ENCODE results near the gene AMER1. TPM values are rescaled to one million over a fixed set of nuclear protein-coding genes. Genes with fewer than 3 reads are reported as not detected.

The AMER1 gene
- polyA plus RNA-seq, 1 donor (not counting 4 experiments of a cell fraction or from before 2014, with no cell fraction given) = 1.3 TPM

GRCh38 chrX:64188901-64189300 lies 16.6 kb downstream of the AMER1 start:
- Histone ChIP-seq H3K4me1 (ENCODE audit: control insufficient read depth, extremely low read depth, insufficient read depth, low read length) (no peaks in the 10 kb centered on the region), H2AFZ (ENCODE audit: control insufficient read depth, low read length) (no peak overlapping the region), H3K4me3 (ENCODE audit: control insufficient read depth in 2 of 3, extremely low read depth in 1 of 3, insufficient read depth in 2 of 3, low read depth in 1 of 3, low read length in 3 of 3) (no peak overlapping the region), H3K27me3 (ENCODE audit: control insufficient read depth, extremely low read depth, insufficient read depth, low read length) (no peaks in the 10 kb centered on the region), H3K36me3 (ENCODE audit: control insufficient read depth in 2 of 2, extremely low read depth in 1 of 2, insufficient read depth in 2 of 2, low read length in 2 of 2) (peaks cover 0 to 1% of the 10 kb centered on the region in 2 experiments), H3K9me1 (ENCODE audit: control insufficient read depth, extremely low read depth, insufficient read depth, low read length) (no peaks in the 10 kb centered on the region), H3K9me3 (ENCODE audit: control insufficient read depth, low read depth, low read length) (no peaks in the 10 kb centered on the region), H3K9ac (ENCODE audit: control insufficient read depth, extremely low read depth, insufficient read depth, low read length) (no peak overlapping the region), H3K4me2 (ENCODE audit: control insufficient read depth, extremely low read depth, insufficient read depth, low read depth, low read length) (no peak overlapping the region), H3K27ac (ENCODE audit: control insufficient read depth, insufficient read depth, low read length) (no peak overlapping the region), H3K79me2 (ENCODE audit: control insufficient read depth, insufficient read depth, low read length) (no peaks in the 10 kb centered on the region), H4K20me1 (ENCODE audit: control insufficient read depth, extremely low read depth, insufficient read depth, low read length) (no peaks in the 10 kb centered on the region)
- FAIRE-seq (no peak), DNase-seq (ENCODE audit: low read depth, low spot score) (no peak)
- dilution Hi-C loops (cut with MboI; ENCODE audit: extremely low pct_ligation_motif_present, low sequenced_read_pairs) = no loop called here
- TF ChIP-seq, protein P1, sequence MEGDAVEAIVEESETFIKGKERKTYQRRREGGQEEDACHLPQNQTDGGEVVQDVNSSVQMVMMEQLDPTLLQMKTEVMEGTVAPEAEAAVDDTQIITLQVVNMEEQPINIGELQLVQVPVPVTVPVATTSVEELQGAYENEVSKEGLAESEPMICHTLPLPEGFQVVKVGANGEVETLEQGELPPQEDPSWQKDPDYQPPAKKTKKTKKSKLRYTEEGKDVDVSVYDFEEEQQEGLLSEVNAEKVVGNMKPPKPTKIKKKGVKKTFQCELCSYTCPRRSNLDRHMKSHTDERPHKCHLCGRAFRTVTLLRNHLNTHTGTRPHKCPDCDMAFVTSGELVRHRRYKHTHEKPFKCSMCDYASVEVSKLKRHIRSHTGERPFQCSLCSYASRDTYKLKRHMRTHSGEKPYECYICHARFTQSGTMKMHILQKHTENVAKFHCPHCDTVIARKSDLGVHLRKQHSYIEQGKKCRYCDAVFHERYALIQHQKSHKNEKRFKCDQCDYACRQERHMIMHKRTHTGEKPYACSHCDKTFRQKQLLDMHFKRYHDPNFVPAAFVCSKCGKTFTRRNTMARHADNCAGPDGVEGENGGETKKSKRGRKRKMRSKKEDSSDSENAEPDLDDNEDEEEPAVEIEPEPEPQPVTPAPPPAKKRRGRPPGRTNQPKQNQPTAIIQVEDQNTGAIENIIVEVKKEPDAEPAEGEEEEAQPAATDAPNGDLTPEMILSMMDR (optimal IDR thresholded peaks at IDR 0.05 in 1 of 3, IDR thresholded peaks at IDR 0.05 in 1 of 3, conservative IDR thresholded peaks at IDR 0.05 in 1 of 3; ENCODE audit: extremely low read depth in 1 of 3, insufficient read depth in 2 of 3, low read length in 3 of 3) = no peak
- TF ChIP-seq EZH2 (IDR thresholded peaks at IDR 0.05; ENCODE audit: low read length) = no peak

GRCh38 chrX:64187762-64188150 lies 17.8 kb downstream of the AMER1 start:
- dilution Hi-C loops (cut with MboI; ENCODE audit: extremely low pct_ligation_motif_present, low sequenced_read_pairs) = no loop called here

More at GRCh38 chrX:64187762-64188150, 17.8 kb downstream of the AMER1 start:
- Histone ChIP-seq H3K79me2 (ENCODE audit: control insufficient read depth, insufficient read depth, low read length) (no peaks in the 10 kb centered on the region), H3K4me1 (ENCODE audit: control insufficient read depth, extremely low read depth, insufficient read depth, low read length) (no peaks in the 10 kb centered on the region), H4K20me1 (ENCODE audit: control insufficient read depth, extremely low read depth, insufficient read depth, low read length) (no peaks in the 10 kb centered on the region), H3K4me2 (ENCODE audit: control insufficient read depth, extremely low read depth, insufficient read depth, low read depth, low read length) (no peak overlapping the region), H3K36me3 (ENCODE audit: control insufficient read depth in 2 of 2, extremely low read depth in 1 of 2, insufficient read depth in 2 of 2, low read length in 2 of 2) (peaks cover 0 to under 1% of the 10 kb centered on the region in 2 experiments), H3K9me1 (ENCODE audit: control insufficient read depth, extremely low read depth, insufficient read depth, low read length) (no peaks in the 10 kb centered on the region), H2AFZ (ENCODE audit: control insufficient read depth, low read length) (no peak overlapping the region), H3K27ac (ENCODE audit: control insufficient read depth, insufficient read depth, low read length) (no peak overlapping the region), H3K4me3 (ENCODE audit: control insufficient read depth in 2 of 3, extremely low read depth in 1 of 3, insufficient read depth in 2 of 3, low read depth in 1 of 3, low read length in 3 of 3) (no peak overlapping the region), H3K27me3 (ENCODE audit: control insufficient read depth, extremely low read depth, insufficient read depth, low read length) (no peaks in the 10 kb centered on the region), H3K9me3 (ENCODE audit: control insufficient read depth, low read depth, low read length) (no peaks in the 10 kb centered on the region), H3K9ac (ENCODE audit: control insufficient read depth, extremely low read depth, insufficient read depth, low read length) (no peak overlapping the region)
- DNase-seq (ENCODE audit: low read depth, low spot score) = no peak
- TF ChIP-seq, protein P1 (optimal IDR thresholded peaks at IDR 0.05 in 1 of 3, IDR thresholded peaks at IDR 0.05 in 1 of 3, conservative IDR thresholded peaks at IDR 0.05 in 1 of 3; ENCODE audit: extremely low read depth in 1 of 3, insufficient read depth in 2 of 3, low read length in 3 of 3) = no peak
- TF ChIP-seq EZH2 (IDR thresholded peaks at IDR 0.05; ENCODE audit: low read length) = no peak
- no peak for FAIRE-seq

All from keratinocyte (primary cell).